ENCODE measurements around the gene LILRB5.
"Not testable (repeated sequence)": the region's sequence is repeated elsewhere in the genome, so short reads cannot be mapped to it uniquely, and the experiment has no call there.

LILRB5 gene

GRCh38 chr19:54257116-54257480, at the start of gene LILRB5:
Gene LILRB5 (minus strand): TSS chr19:54257273. CDS start chr19:54257193, 80 bp downstream.
- no peak for DNase-seq (ENCODE audit: low read depth)

DNA sequence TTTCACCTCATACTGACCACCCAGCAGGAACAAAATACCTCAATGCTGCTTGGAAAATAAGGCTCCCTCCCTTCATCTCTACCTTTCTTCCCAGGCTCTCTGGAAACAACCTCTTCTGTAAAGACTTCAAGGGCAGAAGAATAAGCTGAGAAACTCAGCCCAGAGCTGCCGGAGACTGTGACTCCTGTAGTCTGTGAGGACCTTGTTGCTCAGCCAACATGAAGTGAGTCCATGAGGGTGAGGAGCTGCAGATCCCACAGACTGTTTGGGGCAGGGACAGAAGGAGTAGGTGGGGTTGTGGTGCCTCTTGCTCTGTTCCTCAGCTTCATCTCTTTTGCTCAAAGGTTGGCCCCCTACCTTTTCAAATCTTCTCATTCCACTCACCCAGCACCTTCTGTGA, 48.1 kb upstream of the LILRB5 start:
- DNase-seq (ENCODE audit: low read depth): no peak

DNA sequence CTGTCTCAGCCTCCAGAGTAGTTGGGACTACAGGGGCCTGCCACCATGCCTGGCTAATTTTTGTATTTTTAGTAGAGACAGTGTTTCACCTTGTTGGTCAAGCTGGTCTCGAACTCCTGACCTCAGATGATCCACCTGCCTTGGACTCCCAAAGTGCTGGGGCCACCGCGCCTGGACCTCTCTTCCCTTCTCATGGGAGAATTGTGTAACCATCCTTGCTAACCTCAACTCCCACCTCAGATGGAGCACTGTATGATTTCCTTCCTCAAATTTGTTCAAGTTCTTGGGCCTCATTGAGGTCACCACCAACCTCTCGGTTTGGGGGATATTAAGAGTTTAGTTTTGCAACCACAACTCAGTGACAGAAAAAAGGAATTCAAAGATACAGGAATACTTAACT, 45.2 kb upstream of the LILRB5 start:
- DNase-seq (ENCODE audit: low read depth): no peak

- DNase-seq (ENCODE audit: low read depth): no peak
Measured at GRCh38 chr19:54299515-54299914, 42.4 kb upstream of the LILRB5 start.

- DNase-seq (ENCODE audit: low read depth): no peak
Measured at GRCh38 chr19:54299126-54299498, 42.0 kb upstream of the LILRB5 start.

DNA sequence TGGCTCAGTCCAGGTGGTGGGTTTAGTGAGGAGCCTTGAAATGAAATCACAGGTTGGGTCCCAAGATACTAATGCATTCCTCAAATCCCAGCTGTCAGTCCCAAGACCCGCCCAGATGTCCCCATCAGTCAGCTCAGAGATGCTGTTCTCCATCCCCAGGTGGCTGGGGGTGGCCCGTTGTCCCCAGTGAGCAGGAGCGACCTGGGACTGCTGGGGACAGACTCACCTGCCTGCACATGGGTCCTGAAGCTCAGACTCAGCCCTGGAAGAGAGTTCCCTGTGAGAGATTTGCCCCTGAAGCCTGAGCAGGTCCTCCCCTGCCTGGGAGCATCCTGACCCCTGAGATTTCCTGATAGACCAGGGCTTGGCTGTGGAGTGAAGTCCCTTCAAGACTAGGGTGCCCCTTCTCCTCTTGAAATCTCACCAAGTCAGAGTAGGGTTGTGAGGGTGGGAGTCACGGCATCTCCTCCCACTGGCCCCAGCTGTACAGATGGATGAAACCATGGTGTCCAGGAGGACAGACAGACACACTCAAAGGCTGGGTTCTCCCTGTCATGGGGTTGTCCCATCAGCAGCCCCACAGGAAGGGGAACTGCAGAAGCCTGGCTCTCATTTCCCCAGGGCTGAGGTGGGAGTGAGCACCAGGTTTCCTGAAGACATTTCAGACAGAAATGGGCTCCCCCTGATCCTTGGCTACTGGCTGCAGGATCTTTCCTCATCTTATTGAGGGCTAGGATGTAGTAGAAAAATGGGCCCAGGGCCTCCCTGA, 41.5 kb upstream of the LILRB5 start:
- no peak for DNase-seq (ENCODE audit: low read depth)

GRCh38 chr19:54297759-54298305, 40.8 kb upstream of the LILRB5 start:
- DNase-seq (ENCODE audit: low read depth): no peak

GRCh38 chr19:54294539-54294938, 37.5 kb upstream of the LILRB5 start:
- no peak for DNase-seq (ENCODE audit: low read depth)

DNA sequence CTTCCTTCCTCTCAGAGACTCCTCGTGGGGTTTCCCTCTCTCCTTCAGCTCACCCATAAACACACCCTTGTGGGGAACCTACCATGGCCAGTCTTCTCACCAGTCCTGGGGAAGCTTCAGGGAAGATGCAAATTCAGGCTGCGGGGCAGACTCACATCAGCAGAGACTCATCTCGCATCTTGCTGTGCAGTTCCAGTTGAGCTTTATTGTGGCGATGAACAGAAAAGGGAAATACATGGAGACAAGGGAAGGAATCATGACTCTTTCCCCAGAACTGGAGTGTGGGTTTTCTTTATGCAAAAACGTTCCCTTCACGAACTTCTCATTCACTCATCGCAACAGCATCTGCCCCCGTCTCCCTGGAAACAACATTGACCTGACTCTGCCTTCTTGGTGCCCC, 32.1 kb upstream of the LILRB5 start:
- DNase-seq (ENCODE audit: low read depth): not testable (repeated sequence)

- DNase-seq (ENCODE audit: low read depth): no peak
Measured at GRCh38 chr19:54287456-54287855, 30.4 kb upstream of the LILRB5 start.

GRCh38 chr19:54286283-54286682, 29.2 kb upstream of the LILRB5 start:
- not testable (repeated sequence) for DNase-seq (ENCODE audit: low read depth)

DNA sequence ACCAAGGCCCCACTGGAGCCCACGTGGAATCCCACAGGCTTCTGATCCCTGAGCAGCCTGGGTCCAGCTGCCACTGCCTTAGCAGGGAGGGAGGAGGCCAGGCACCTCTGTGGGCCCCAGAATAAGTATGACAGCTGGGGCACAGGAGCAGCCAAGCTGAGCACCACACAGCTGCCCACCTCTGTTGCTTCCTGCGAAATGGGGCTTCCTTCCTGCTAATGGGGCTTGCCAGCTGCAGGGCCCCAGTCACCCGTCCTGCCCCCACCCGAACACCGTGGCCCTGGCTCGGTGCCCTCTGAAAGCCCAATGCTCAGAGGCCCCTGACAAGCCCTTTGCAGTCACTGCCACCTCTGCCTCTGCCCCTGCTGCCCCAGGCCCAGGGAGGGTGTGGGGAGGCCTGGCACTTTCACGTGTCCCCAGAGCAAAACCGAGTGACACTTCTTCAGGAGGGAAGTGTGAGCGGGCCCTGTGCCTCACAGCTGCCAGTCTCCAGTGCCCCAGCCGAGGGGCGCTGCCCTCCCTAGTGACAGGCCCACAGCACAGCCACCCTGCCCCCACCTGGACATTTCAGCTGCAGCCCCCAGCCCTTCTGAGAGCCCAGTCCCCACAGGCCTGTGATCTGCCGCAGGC, 28.5 kb upstream of the LILRB5 start:
- DNase-seq (ENCODE audit: low read depth): not testable (repeated sequence)

- no peak for DNase-seq (ENCODE audit: low read depth)
Measured at GRCh38 chr19:54282686-54283470, 25.8 kb upstream of the LILRB5 start.

GRCh38 chr19:54281729-54282075, 24.6 kb upstream of the LILRB5 start:
- DNase-seq (ENCODE audit: low read depth): not testable (repeated sequence)

GRCh38 chr19:54281007-54281728, 24.1 kb upstream of the LILRB5 start, which contains the start of gene LILRB2:
Gene LILRB2 (minus strand): TSS chr19:54281110. CDS start chr19:54280496, 614 bp downstream.
- no peak for DNase-seq (ENCODE audit: low read depth)

DNA sequence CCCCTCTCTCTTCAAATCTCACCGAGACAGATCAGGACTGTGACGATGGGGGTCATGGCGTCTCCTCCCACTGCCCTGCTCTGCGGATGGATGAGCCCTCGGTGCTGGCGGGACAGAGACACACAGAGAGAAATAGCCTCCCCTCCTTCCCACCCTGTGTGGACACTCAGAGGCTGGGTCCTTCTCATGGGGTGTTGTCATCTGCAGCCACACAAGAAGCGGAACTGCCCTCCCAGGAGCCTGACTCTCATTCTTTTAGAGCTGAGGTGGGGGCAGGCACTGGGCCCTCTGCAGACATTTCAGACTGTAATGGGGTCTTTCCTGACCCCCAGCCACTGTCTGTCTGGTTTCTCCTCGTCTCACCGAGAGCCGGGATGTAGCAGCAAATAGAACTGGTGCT, 23.4 kb upstream of the LILRB5 start:
- not testable (repeated sequence) for DNase-seq (ENCODE audit: low read depth)

- not testable (repeated sequence) for DNase-seq (ENCODE audit: low read depth)
Measured at GRCh38 chr19:54280025-54280424, 23.0 kb upstream of the LILRB5 start.

GRCh38 chr19:54279406-54279962, 22.4 kb upstream of the LILRB5 start:
- no peak for DNase-seq (ENCODE audit: low read depth)

GRCh38 chr19:54278571-54279195, 21.6 kb upstream of the LILRB5 start:
- not testable (repeated sequence) for DNase-seq (ENCODE audit: low read depth)

DNA sequence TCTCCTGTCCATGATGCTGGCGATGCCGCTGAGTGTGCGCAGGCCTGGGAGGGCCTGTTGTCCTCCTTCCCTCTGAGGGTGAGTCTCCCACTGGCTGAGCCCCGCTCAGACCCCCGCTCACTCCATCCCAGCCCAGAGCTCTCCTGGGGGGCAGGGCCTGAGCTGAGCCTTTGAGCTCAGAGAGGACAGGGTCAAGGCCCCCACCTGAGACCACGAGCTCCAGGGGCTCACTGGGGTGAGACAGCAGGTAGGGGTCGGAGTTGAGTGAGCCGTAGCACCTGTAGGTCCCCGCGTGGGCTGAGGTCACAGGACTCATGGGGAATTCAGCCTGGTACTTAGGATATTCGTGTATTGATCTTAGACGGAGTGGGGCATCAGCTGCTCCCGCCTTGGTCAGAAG, 21.0 kb upstream of the LILRB5 start:
- not testable (repeated sequence) for DNase-seq (ENCODE audit: low read depth)

GRCh38 chr19:54277111-54277615, 20.1 kb upstream of the LILRB5 start:
- DNase-seq (ENCODE audit: low read depth): not testable (repeated sequence)
